Measurements from ENCODE around the gene GDF7. TPM values are rescaled to one million over a fixed set of nuclear protein-coding genes. Genes with fewer than 3 reads are reported as not detected.
"Not testable (repeated sequence)": the region's sequence is repeated elsewhere in the genome, so short reads cannot be mapped to it uniquely, and the experiment has no call there.

GDF7 gene
- polyA plus RNA-seq, 1 of the 3 experiments (the other 2 are of a cell fraction), result 0.02 TPM

DNA sequence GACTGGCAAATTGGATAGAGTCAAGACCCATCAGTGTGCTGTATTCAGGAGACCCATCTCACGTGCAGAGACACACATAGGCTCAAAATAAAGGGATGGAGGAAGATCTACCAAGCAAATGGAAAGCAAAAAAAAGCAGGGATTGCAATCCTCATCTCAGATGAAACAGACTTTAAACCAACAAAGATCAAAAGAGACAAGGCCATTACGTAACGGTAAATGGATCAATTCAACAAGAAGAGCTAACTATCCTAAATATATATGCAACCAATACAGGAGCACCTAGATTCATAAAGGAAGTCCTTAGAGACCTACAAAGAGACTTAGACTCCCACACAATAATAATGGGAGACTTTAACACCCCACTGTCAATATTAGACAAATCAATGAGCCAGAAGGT, 46.6 kb downstream of the GDF7 start:
- H3K4me3 ChIP-seq (ENCODE audit: low read depth in 2 of 2, low read length in 1 of 2); H3K4me1 ChIP-seq (ENCODE audit: control insufficient read depth in 1 of 2, insufficient read depth in 2 of 2, low read depth in 1 of 2, low read length in 1 of 2); POLR2A ChIA-PET; H3K27ac ChIP-seq (ENCODE audit: low read depth in 2 of 2, low read length in 1 of 2); DNase-seq; H3K27me3 ChIP-seq (ENCODE audit: insufficient read depth); H2AFZ ChIP-seq (ENCODE audit: low read depth); H4K20me1 ChIP-seq (ENCODE audit: insufficient read depth); H3F3A ChIP-seq (replicated peaks; ENCODE audit: insufficient read depth); H3K9ac ChIP-seq; H3K9me3 ChIP-seq; CTCF ChIA-PET; H3K9me2 ChIP-seq; H3K4me2 ChIP-seq: not testable (repeated sequence)
- peaks cover 0 to 13% of the 10 kb centered on the region in 2 experiments for H3K36me3 ChIP-seq (replicated peaks in 1 of 2; ENCODE audit: control insufficient read depth in 1 of 2, insufficient read depth in 2 of 2, low read length in 1 of 2)
- 87% methylated on average over 3 of the region's 3 CpGs for WGBS (ENCODE audit: low lambda C conversion rate)
- H3K79me2 ChIP-seq (ENCODE audit: insufficient read depth), result peaks cover 14% of the 10 kb centered on the region; the same call in 1 of the 2 replicates

DNA sequence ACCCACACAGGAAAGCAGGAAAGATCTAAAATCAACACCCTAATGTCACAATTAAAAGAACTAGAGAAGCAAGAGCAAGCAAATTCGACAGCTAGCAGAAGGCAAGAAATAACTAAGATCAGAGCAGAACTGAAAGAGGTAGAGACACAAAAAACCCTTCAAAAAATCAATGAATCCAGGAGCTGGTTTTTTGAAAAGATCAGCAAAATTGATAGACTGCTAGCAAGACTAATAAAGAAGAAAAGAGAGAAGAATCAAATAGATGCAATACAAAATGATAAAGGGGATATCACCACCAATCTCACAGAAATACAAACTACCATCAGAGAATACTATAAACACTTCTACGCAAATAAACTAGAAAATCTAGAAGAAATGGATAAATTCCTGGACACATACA, 47.5 kb downstream of the GDF7 start:
- H3F3A ChIP-seq (replicated peaks; ENCODE audit: insufficient read depth); H3K4me3 ChIP-seq (ENCODE audit: low read depth in 2 of 2, low read length in 1 of 2); DNase-seq; H4K20me1 ChIP-seq (ENCODE audit: insufficient read depth); H3K9ac ChIP-seq; H3K4me2 ChIP-seq; POLR2A ChIA-PET; H3K27me3 ChIP-seq (ENCODE audit: insufficient read depth); H3K9me2 ChIP-seq; H3K27ac ChIP-seq (ENCODE audit: low read depth in 2 of 2, low read length in 1 of 2); H3K4me1 ChIP-seq (ENCODE audit: control insufficient read depth in 1 of 2, insufficient read depth in 2 of 2, low read depth in 1 of 2, low read length in 1 of 2); H3K9me3 ChIP-seq; CTCF ChIA-PET; H2AFZ ChIP-seq (ENCODE audit: low read depth): not testable (repeated sequence)
- Histone ChIP-seq H3K79me2 (ENCODE audit: insufficient read depth) (peaks cover 18% of the 10 kb centered on the region; the same call in 1 of the 2 replicates), H3K36me3 (replicated peaks in 1 of 2; ENCODE audit: control insufficient read depth in 1 of 2, insufficient read depth in 2 of 2, low read length in 1 of 2) (peaks cover 0 to 13% of the 10 kb centered on the region in 2 experiments)
- 81% methylated on average over 2 of the region's 2 CpGs for WGBS (ENCODE audit: low lambda C conversion rate)

DNA sequence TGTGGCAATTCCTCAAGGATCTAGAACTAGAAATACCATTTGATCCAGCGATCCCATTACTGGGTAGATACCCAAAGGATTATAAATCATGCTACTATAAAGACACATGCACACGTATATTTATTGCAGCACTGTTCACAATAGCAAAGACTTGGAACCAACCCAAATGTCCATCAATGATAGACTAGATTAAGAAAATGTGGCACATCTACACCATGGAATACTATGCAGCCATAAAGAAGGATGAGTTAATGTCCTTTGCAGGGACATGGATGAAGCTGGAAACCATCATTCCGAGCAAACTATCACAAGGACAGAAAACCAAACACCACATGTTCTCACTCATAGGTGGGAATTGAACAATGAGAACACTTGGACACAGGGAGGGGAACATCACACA, 49.2 kb downstream of the GDF7 start:
- H3K36me3 ChIP-seq (replicated peaks in 1 of 2; ENCODE audit: control insufficient read depth in 1 of 2, insufficient read depth in 2 of 2, low read length in 1 of 2); H2AFZ ChIP-seq (ENCODE audit: low read depth); POLR2A ChIA-PET: not testable (repeated sequence)

DNA sequence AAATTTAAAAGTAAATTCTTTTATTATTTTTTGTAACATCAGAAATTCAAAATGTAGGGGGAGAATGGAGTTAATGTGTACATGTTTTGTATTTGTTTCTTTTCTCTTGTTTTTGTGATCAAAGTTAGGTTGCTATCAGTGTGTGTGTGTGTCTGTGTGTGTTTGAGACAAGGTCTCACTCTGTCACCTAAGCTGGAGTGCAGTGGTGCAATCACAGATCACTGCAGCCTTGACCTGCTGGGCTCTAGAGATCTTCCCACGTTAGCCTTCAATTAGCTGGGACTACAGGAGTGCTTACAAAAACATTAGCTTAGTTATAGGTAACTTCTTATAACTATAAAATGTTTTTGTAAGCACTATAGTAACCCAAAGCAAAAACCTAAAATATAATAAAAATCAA, 50.7 kb downstream of the GDF7 start:
- H3K9me3 ChIP-seq, result peaks cover 9% of the 10 kb centered on the region; the same call in 1 of the 2 replicates
- POLR2A ChIA-PET, result no interaction called here
- no peaks in the 10 kb centered on the region for H3K27me3 ChIP-seq (ENCODE audit: insufficient read depth)
- WGBS (ENCODE audit: low lambda C conversion rate), result 60% methylated on average over 1 of the region's 1 CpG
- H3K4me2 ChIP-seq, result no peak overlapping the region
- no peaks in the 10 kb centered on the region for H4K20me1 ChIP-seq (ENCODE audit: insufficient read depth)
- H3K9ac ChIP-seq, result no peak overlapping the region
- no peaks in the 10 kb centered on the region for H3F3A ChIP-seq (replicated peaks; ENCODE audit: insufficient read depth)
- H3K79me2 ChIP-seq (ENCODE audit: insufficient read depth), result peaks cover 18% of the 10 kb centered on the region; the same call in 1 of the 2 replicates
- peaks cover 0 to 8% of the 10 kb centered on the region in 2 experiments for H3K36me3 ChIP-seq (replicated peaks in 1 of 2; ENCODE audit: control insufficient read depth in 1 of 2, insufficient read depth in 2 of 2, low read length in 1 of 2)
- no peak for DNase-seq
- no peak overlapping the region for H3K4me3 ChIP-seq (ENCODE audit: low read depth in 2 of 2, low read length in 1 of 2)
- CTCF ChIA-PET, result no interaction called here
- TF ChIP-seq EZH2phosphoT487 (IDR thresholded peaks at IDR 0.05; ENCODE audit: borderline replicate concordance, low read depth) (no peak), RXRA (IDR thresholded peaks at IDR 0.05; ENCODE audit: borderline replicate concordance, low read depth) (no peak), FOSL2 (IDR thresholded peaks at IDR 0.05; ENCODE audit: borderline replicate concordance, low read depth) (no peak), JUND (IDR thresholded peaks at IDR 0.05) (no peak), MXI1 (IDR thresholded peaks at IDR 0.05; ENCODE audit: low read depth, low read length) (no peak)
- H3K27ac ChIP-seq (ENCODE audit: low read depth in 2 of 2, low read length in 1 of 2), result no peak overlapping the region
- no peak overlapping the region for H2AFZ ChIP-seq (ENCODE audit: low read depth)
- H3K9me2 ChIP-seq, result no peaks in the 10 kb centered on the region
- no peaks in the 10 kb centered on the region for H3K4me1 ChIP-seq (ENCODE audit: control insufficient read depth in 1 of 2, insufficient read depth in 2 of 2, low read depth in 1 of 2, low read length in 1 of 2)

More for the DNA sequence above, 49.2 kb downstream of the GDF7 start:
- CTCF ChIA-PET; H3K4me1 ChIP-seq (ENCODE audit: control insufficient read depth in 1 of 2, insufficient read depth in 2 of 2, low read depth in 1 of 2, low read length in 1 of 2); H3K27ac ChIP-seq (ENCODE audit: low read depth in 2 of 2, low read length in 1 of 2); H3K9ac ChIP-seq; H3K9me3 ChIP-seq; H3K4me3 ChIP-seq (ENCODE audit: low read depth in 2 of 2, low read length in 1 of 2); H4K20me1 ChIP-seq (ENCODE audit: insufficient read depth); H3K9me2 ChIP-seq; H3K27me3 ChIP-seq (ENCODE audit: insufficient read depth); H3F3A ChIP-seq (replicated peaks; ENCODE audit: insufficient read depth); H3K4me2 ChIP-seq; DNase-seq: not testable (repeated sequence)
- H3K79me2 ChIP-seq (ENCODE audit: insufficient read depth), result peaks cover 18% of the 10 kb centered on the region; the same call in 1 of the 2 replicates
- 91% methylated on average over 3 of the region's 3 CpGs for WGBS (ENCODE audit: low lambda C conversion rate)
